ACC112 (cell line): ENCODE measurements around the gene ABL1.

Experiments
- H2AFZ ChIP-seq: fragments of 200-600 bp; sonication (generic); one replicate; pipeline ENCODE4 v1.6.0; 2017; ENCODE audit warnings: antibody characterized with exemption, low read length; ENCODE audit not compliant: unreplicated experiment
- H3K27ac ChIP-seq: fragments of 200-600 bp; sonication (generic); 2 replicates; pipeline ENCODE4 v1.5.1; 2014; ENCODE audit warnings: low read depth, mild to moderate bottlenecking, antibody characterized with exemption, low read length, moderate library complexity
- H3K27me3 ChIP-seq: fragments of 200-600 bp; sonication (generic); 2 replicates; pipeline ENCODE4 v1.6.1; 2014; ENCODE audit warnings: mild to moderate bottlenecking, antibody characterized with exemption, low read length, moderate library complexity, mixed read lengths; ENCODE audit not compliant: insufficient read depth
- H3K36me3 ChIP-seq: fragments of 200-600 bp; sonication (generic); 2 replicates; pipeline ENCODE4 v1.6.1; 2016; ENCODE audit warnings: mild to moderate bottlenecking, antibody characterized with exemption, low read length, moderate library complexity, mixed read lengths; ENCODE audit not compliant: insufficient read depth
- H3K4me1 ChIP-seq: fragments of 200-600 bp; sonication (generic); one replicate; pipeline ENCODE4 v1.6.1; 2016; ENCODE audit warnings: low read length, mixed read lengths; ENCODE audit not compliant: insufficient read depth, unreplicated experiment, control insufficient read depth
- H3K4me3 ChIP-seq: fragments of 200-600 bp; sonication (generic); 2 replicates; pipeline ENCODE4 v1.5.1; 2014; ENCODE audit warnings: mild to moderate bottlenecking, low read depth, low read length
- H3K79me2 ChIP-seq: fragments of 200-600 bp; sonication (generic); one replicate; pipeline ENCODE4 v1.6.0; 2016; ENCODE audit warnings: low read length; ENCODE audit not compliant: control insufficient read depth, unreplicated experiment, insufficient read depth

ABL1 gene

GRCh38 chr9:130899051-130899748 is 64.1 kb downstream of the ABL1 start:
- no peak overlapping the region for H2AFZ ChIP-seq
- H3K79me2 ChIP-seq: no peaks in the 10 kb centered on the region
- H3K27me3 ChIP-seq: peaks cover 7% of the 10 kb centered on the region; the same call in 1 of the 2 replicates
- H3K36me3 ChIP-seq: no peaks in the 10 kb centered on the region
- no peak overlapping the region for H3K4me3 ChIP-seq
- no peak overlapping the region for H3K27ac ChIP-seq
- H3K4me1 ChIP-seq: no peaks in the 10 kb centered on the region

GRCh38 chr9:130900701-130901497 is 65.8 kb downstream of the ABL1 start:
- H2AFZ ChIP-seq: no peak overlapping the region
- no peak overlapping the region for H3K27ac ChIP-seq
- no peak overlapping the region for H3K4me3 ChIP-seq
- H3K4me1 ChIP-seq: no peaks in the 10 kb centered on the region
- no peaks in the 10 kb centered on the region for H3K79me2 ChIP-seq
- H3K27me3 ChIP-seq: peaks cover 7% of the 10 kb centered on the region; the same call in 1 of the 2 replicates
- H3K36me3 ChIP-seq: no peaks in the 10 kb centered on the region

GRCh38 chr9:130901498-130902203 is 66.6 kb downstream of the ABL1 start:
- Histone ChIP-seq H3K36me3 (no peaks in the 10 kb centered on the region), H3K4me1 (no peaks in the 10 kb centered on the region), H3K79me2 (no peaks in the 10 kb centered on the region), H3K27ac (no peak overlapping the region), H3K4me3 (no peak overlapping the region), H2AFZ (no peak overlapping the region), H3K27me3 (peaks cover 7% of the 10 kb centered on the region; the same call in 1 of the 2 replicates)

GRCh38 chr9:130902204-130903185 is 67.4 kb downstream of the ABL1 start:
- Histone ChIP-seq H3K4me1 (no peaks in the 10 kb centered on the region), H3K36me3 (no peaks in the 10 kb centered on the region), H3K79me2 (no peaks in the 10 kb centered on the region), H2AFZ (no peak overlapping the region), H3K4me3 (no peak overlapping the region), H3K27me3 (peaks cover 7% of the 10 kb centered on the region; the same call in 1 of the 2 replicates), H3K27ac (no peak overlapping the region)

GRCh38 chr9:130903194-130904069 is 68.4 kb downstream of the ABL1 start:
- Histone ChIP-seq H3K4me3 (no peak overlapping the region), H3K79me2 (no peaks in the 10 kb centered on the region), H3K36me3 (no peaks in the 10 kb centered on the region), H3K27me3 (peaks cover 7% of the 10 kb centered on the region; the same call in 1 of the 2 replicates), H2AFZ (no peak overlapping the region), H3K4me1 (no peaks in the 10 kb centered on the region), H3K27ac (no peak overlapping the region)

- H3K4me1 ChIP-seq: no peaks in the 10 kb centered on the region
- H3K27me3 ChIP-seq: peaks cover 4% of the 10 kb centered on the region; the same call in 1 of the 2 replicates
- H3K79me2 ChIP-seq: no peaks in the 10 kb centered on the region
- no peak overlapping the region for H3K4me3 ChIP-seq
- H2AFZ ChIP-seq: no peak overlapping the region
- no peaks in the 10 kb centered on the region for H3K36me3 ChIP-seq
- no peak overlapping the region for H3K27ac ChIP-seq
Observed at GRCh38 chr9:130904070-130905044, 69.3 kb downstream of the ABL1 start.

- Histone ChIP-seq H3K27me3 (no peaks in the 10 kb centered on the region), H3K36me3 (no peaks in the 10 kb centered on the region), H3K79me2 (no peaks in the 10 kb centered on the region), H3K4me1 (no peaks in the 10 kb centered on the region), H3K27ac (no peak overlapping the region), H3K4me3 (no peak overlapping the region), H2AFZ (no peak overlapping the region)
Observed at GRCh38 chr9:130905125-130905901, 70.3 kb downstream of the ABL1 start.

GRCh38 chr9:130905902-130906734 is 71.1 kb downstream of the ABL1 start:
- no peak overlapping the region for H3K4me3 ChIP-seq
- H2AFZ ChIP-seq: no peak overlapping the region
- no peaks in the 10 kb centered on the region for H3K79me2 ChIP-seq
- no peaks in the 10 kb centered on the region for H3K4me1 ChIP-seq
- no peaks in the 10 kb centered on the region for H3K36me3 ChIP-seq
- H3K27me3 ChIP-seq: no peaks in the 10 kb centered on the region
- no peak overlapping the region for H3K27ac ChIP-seq
